ENCODE results near the gene FURIN.
"Not testable (repeated sequence)": the region's sequence is repeated elsewhere in the genome, so short reads cannot be mapped to it uniquely, and the experiment has no call there.

The FURIN gene

GRCh38 chr15:90907838-90908507, 39.6 kb downstream of the FURIN start:
- Histone ChIP-seq H3K27me3 (ENCODE audit: insufficient read depth, low read length) (no peaks in the 10 kb centered on the region), H2AFZ (ENCODE audit: low read depth, low read length) (no peak overlapping the region), H3K9me3 (ENCODE audit: low read length) (no peaks in the 10 kb centered on the region), H3K4me1 (ENCODE audit: insufficient read depth, low read length) (peaks cover 8% of the 10 kb centered on the region), H3K4me3 (ENCODE audit: low read length) (no peak overlapping the region), H3K36me3 (ENCODE audit: insufficient read depth, low read length) (peaks cover 54% of the 10 kb centered on the region)

- not testable (repeated sequence) for H3K27me3 ChIP-seq (ENCODE audit: insufficient read depth, low read length); H3K4me3 ChIP-seq (ENCODE audit: low read length); H2AFZ ChIP-seq (ENCODE audit: low read depth, low read length); H3K9me3 ChIP-seq (ENCODE audit: low read length); H3K4me1 ChIP-seq (ENCODE audit: insufficient read depth, low read length)
- H3K36me3 ChIP-seq (ENCODE audit: insufficient read depth, low read length) = peaks cover 63% of the 10 kb centered on the region
Observed at GRCh38 chr15:90909449-90909848, 41.1 kb downstream of the FURIN start.

- peaks cover 66% of the 10 kb centered on the region for H3K36me3 ChIP-seq (ENCODE audit: insufficient read depth, low read length)
- no peak overlapping the region for H3K4me3 ChIP-seq (ENCODE audit: low read length)
- no peak overlapping the region for H2AFZ ChIP-seq (ENCODE audit: low read depth, low read length)
- H3K27me3 ChIP-seq (ENCODE audit: insufficient read depth, low read length) = no peaks in the 10 kb centered on the region
- H3K4me1 ChIP-seq (ENCODE audit: insufficient read depth, low read length) = no peaks in the 10 kb centered on the region
- H3K9me3 ChIP-seq (ENCODE audit: low read length) = no peaks in the 10 kb centered on the region
Observed at GRCh38 chr15:90909976-90910375, 41.6 kb downstream of the FURIN start.

- H2AFZ ChIP-seq (ENCODE audit: low read depth, low read length) = no peak overlapping the region
- no peak overlapping the region for H3K4me3 ChIP-seq (ENCODE audit: low read length)
- no peaks in the 10 kb centered on the region for H3K27me3 ChIP-seq (ENCODE audit: insufficient read depth, low read length)
- no peaks in the 10 kb centered on the region for H3K9me3 ChIP-seq (ENCODE audit: low read length)
- H3K36me3 ChIP-seq (ENCODE audit: insufficient read depth, low read length) = peaks cover 65% of the 10 kb centered on the region
- no peaks in the 10 kb centered on the region for H3K4me1 ChIP-seq (ENCODE audit: insufficient read depth, low read length)
Observed at GRCh38 chr15:90910441-90911301, 42.3 kb downstream of the FURIN start.

- H3K4me3 ChIP-seq (ENCODE audit: low read length) = no peak overlapping the region
- peaks cover 65% of the 10 kb centered on the region for H3K36me3 ChIP-seq (ENCODE audit: insufficient read depth, low read length)
- no peaks in the 10 kb centered on the region for H3K27me3 ChIP-seq (ENCODE audit: insufficient read depth, low read length)
- no peaks in the 10 kb centered on the region for H3K9me3 ChIP-seq (ENCODE audit: low read length)
- H3K4me1 ChIP-seq (ENCODE audit: insufficient read depth, low read length) = no peaks in the 10 kb centered on the region
- H2AFZ ChIP-seq (ENCODE audit: low read depth, low read length) = no peak overlapping the region
Observed at GRCh38 chr15:90911302-90911623, 42.9 kb downstream of the FURIN start.

- no peaks in the 10 kb centered on the region for H3K9me3 ChIP-seq (ENCODE audit: low read length)
- H3K27me3 ChIP-seq (ENCODE audit: insufficient read depth, low read length) = no peaks in the 10 kb centered on the region
- peaks cover 59% of the 10 kb centered on the region for H3K36me3 ChIP-seq (ENCODE audit: insufficient read depth, low read length)
- no peaks in the 10 kb centered on the region for H3K4me1 ChIP-seq (ENCODE audit: insufficient read depth, low read length)
- no peak overlapping the region for H3K4me3 ChIP-seq (ENCODE audit: low read length)
- no peak overlapping the region for H2AFZ ChIP-seq (ENCODE audit: low read depth, low read length)
Observed at GRCh38 chr15:90911906-90912769, 43.8 kb downstream of the FURIN start.

- Histone ChIP-seq H3K4me3 (ENCODE audit: low read length) (no peak overlapping the region), H2AFZ (ENCODE audit: low read depth, low read length) (no peak overlapping the region), H3K27me3 (ENCODE audit: insufficient read depth, low read length) (no peaks in the 10 kb centered on the region), H3K36me3 (ENCODE audit: insufficient read depth, low read length) (peaks cover 63% of the 10 kb centered on the region), H3K9me3 (ENCODE audit: low read length) (no peaks in the 10 kb centered on the region), H3K4me1 (ENCODE audit: insufficient read depth, low read length) (no peaks in the 10 kb centered on the region)
Observed at GRCh38 chr15:90912770-90913075, 44.3 kb downstream of the FURIN start.

GRCh38 chr15:90913398-90913944, 45.1 kb downstream of the FURIN start:
- Histone ChIP-seq H3K27me3 (ENCODE audit: insufficient read depth, low read length) (no peaks in the 10 kb centered on the region), H3K9me3 (ENCODE audit: low read length) (no peaks in the 10 kb centered on the region), H2AFZ (ENCODE audit: low read depth, low read length) (no peak overlapping the region), H3K36me3 (ENCODE audit: insufficient read depth, low read length) (peaks cover 71% of the 10 kb centered on the region), H3K4me3 (ENCODE audit: low read length) (no peak overlapping the region), H3K4me1 (ENCODE audit: insufficient read depth, low read length) (no peaks in the 10 kb centered on the region)

- Histone ChIP-seq H3K4me3 (ENCODE audit: low read length) (no peak overlapping the region), H3K36me3 (ENCODE audit: insufficient read depth, low read length) (peaks cover 71% of the 10 kb centered on the region), H3K9me3 (ENCODE audit: low read length) (no peaks in the 10 kb centered on the region), H3K4me1 (ENCODE audit: insufficient read depth, low read length) (no peaks in the 10 kb centered on the region), H2AFZ (ENCODE audit: low read depth, low read length) (no peak overlapping the region), H3K27me3 (ENCODE audit: insufficient read depth, low read length) (no peaks in the 10 kb centered on the region)
Observed at GRCh38 chr15:90914305-90915080, 46.1 kb downstream of the FURIN start.

GRCh38 chr15:90915216-90915807, 46.9 kb downstream of the FURIN start:
- no peak overlapping the region for H2AFZ ChIP-seq (ENCODE audit: low read depth, low read length)
- H3K36me3 ChIP-seq (ENCODE audit: insufficient read depth, low read length) = peaks cover 79% of the 10 kb centered on the region
- no peaks in the 10 kb centered on the region for H3K9me3 ChIP-seq (ENCODE audit: low read length)

GRCh38 chr15:90915808-90916440, 47.5 kb downstream of the FURIN start:
- no peaks in the 10 kb centered on the region for H3K27me3 ChIP-seq (ENCODE audit: insufficient read depth, low read length)
- no peaks in the 10 kb centered on the region for H3K9me3 ChIP-seq (ENCODE audit: low read length)
- H3K4me3 ChIP-seq (ENCODE audit: low read length) = no peak overlapping the region
- H3K36me3 ChIP-seq (ENCODE audit: insufficient read depth, low read length) = peaks cover 76% of the 10 kb centered on the region
- no peaks in the 10 kb centered on the region for H3K4me1 ChIP-seq (ENCODE audit: insufficient read depth, low read length)
- H2AFZ ChIP-seq (ENCODE audit: low read depth, low read length) = no peak overlapping the region

More at GRCh38 chr15:90915216-90915807, 46.9 kb downstream of the FURIN start:
- no peaks in the 10 kb centered on the region for H3K4me1 ChIP-seq (ENCODE audit: insufficient read depth, low read length)
- no peaks in the 10 kb centered on the region for H3K27me3 ChIP-seq (ENCODE audit: insufficient read depth, low read length)
- H3K4me3 ChIP-seq (ENCODE audit: low read length) = no peak overlapping the region

- Histone ChIP-seq H3K36me3 (ENCODE audit: insufficient read depth, low read length) (peaks cover 76% of the 10 kb centered on the region), H3K27me3 (ENCODE audit: insufficient read depth, low read length) (no peaks in the 10 kb centered on the region), H3K9me3 (ENCODE audit: low read length) (no peaks in the 10 kb centered on the region), H2AFZ (ENCODE audit: low read depth, low read length) (no peak overlapping the region), H3K4me3 (ENCODE audit: low read length) (no peak overlapping the region), H3K4me1 (ENCODE audit: insufficient read depth, low read length) (no peaks in the 10 kb centered on the region)
Observed at GRCh38 chr15:90916461-90916860, 48.1 kb downstream of the FURIN start.
